Measurements from ENCODE around the gene CACNG4. TPM values are rescaled to one million over a fixed set of nuclear protein-coding genes. Genes with fewer than 3 reads are reported as not detected.

The CACNG4 gene
- total RNA-seq, 1 donor from 2014 or later = not detected

- FAIRE-seq = no peak
- TF ChIP-seq, protein P1, sequence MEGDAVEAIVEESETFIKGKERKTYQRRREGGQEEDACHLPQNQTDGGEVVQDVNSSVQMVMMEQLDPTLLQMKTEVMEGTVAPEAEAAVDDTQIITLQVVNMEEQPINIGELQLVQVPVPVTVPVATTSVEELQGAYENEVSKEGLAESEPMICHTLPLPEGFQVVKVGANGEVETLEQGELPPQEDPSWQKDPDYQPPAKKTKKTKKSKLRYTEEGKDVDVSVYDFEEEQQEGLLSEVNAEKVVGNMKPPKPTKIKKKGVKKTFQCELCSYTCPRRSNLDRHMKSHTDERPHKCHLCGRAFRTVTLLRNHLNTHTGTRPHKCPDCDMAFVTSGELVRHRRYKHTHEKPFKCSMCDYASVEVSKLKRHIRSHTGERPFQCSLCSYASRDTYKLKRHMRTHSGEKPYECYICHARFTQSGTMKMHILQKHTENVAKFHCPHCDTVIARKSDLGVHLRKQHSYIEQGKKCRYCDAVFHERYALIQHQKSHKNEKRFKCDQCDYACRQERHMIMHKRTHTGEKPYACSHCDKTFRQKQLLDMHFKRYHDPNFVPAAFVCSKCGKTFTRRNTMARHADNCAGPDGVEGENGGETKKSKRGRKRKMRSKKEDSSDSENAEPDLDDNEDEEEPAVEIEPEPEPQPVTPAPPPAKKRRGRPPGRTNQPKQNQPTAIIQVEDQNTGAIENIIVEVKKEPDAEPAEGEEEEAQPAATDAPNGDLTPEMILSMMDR (IDR thresholded peaks at IDR 0.05; ENCODE audit: insufficient read depth, low read length, severe bottlenecking) = no peak
- DNase-seq (ENCODE audit: low read depth) = no peak
- Histone ChIP-seq H3K36me3 (ENCODE audit: control insufficient read depth, insufficient read depth, low read length) (no peaks in the 10 kb centered on the region), H3K4me3 (ENCODE audit: low read depth, low read length) (no peak overlapping the region), H3K27me3 (ENCODE audit: control insufficient read depth, insufficient read depth, low read length) (no peaks in the 10 kb centered on the region)
Observed at GRCh38 chr17:66952681-66953629, 11.6 kb upstream of the CACNG4 start.

GRCh38 chr17:66953630-66954020 is 10.9 kb upstream of the CACNG4 start:
- FAIRE-seq (no peak), DNase-seq (ENCODE audit: low read depth) (no peak)
- H3K27me3 ChIP-seq (ENCODE audit: control insufficient read depth, insufficient read depth, low read length) = no peaks in the 10 kb centered on the region
- H3K36me3 ChIP-seq (ENCODE audit: control insufficient read depth, insufficient read depth, low read length) = no peaks in the 10 kb centered on the region
- TF ChIP-seq, protein P1 (IDR thresholded peaks at IDR 0.05; ENCODE audit: insufficient read depth, low read length, severe bottlenecking) = no peak
- H3K4me3 ChIP-seq (ENCODE audit: low read depth, low read length) = no peak overlapping the region

GRCh38 chr17:66954632-66955031 is 9.9 kb upstream of the CACNG4 start:
- Histone ChIP-seq H3K4me3 (ENCODE audit: low read depth, low read length) (no peak overlapping the region), H3K36me3 (ENCODE audit: control insufficient read depth, insufficient read depth, low read length) (no peaks in the 10 kb centered on the region), H3K27me3 (ENCODE audit: control insufficient read depth, insufficient read depth, low read length) (no peaks in the 10 kb centered on the region)
- FAIRE-seq (no peak), DNase-seq (ENCODE audit: low read depth) (no peak)
- TF ChIP-seq, protein P1 (IDR thresholded peaks at IDR 0.05; ENCODE audit: insufficient read depth, low read length, severe bottlenecking) = no peak

DNA sequence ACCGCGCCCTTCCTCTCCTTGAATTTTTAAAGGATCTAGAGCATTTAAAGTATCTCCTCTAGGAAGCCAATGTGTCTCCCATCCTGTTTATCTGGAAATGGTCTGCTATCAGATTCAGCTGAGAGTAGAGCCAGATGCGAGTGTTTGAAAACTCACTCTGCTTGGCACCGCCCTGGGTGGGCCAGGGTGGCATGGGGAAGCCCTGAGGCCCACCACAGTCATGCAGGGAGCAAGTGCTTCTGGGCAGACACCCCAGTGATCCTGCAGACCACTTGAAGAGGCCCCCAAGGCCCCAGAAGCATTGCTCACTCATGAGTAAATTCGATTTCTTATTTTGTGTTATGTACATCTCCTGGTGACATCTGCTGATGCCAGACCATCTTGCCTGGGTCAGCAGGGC is 8.7 kb upstream of the CACNG4 start:
- DNase-seq (ENCODE audit: low read depth) (no peak), FAIRE-seq (no peak)
- TF ChIP-seq, protein P1 (IDR thresholded peaks at IDR 0.05; ENCODE audit: insufficient read depth, low read length, severe bottlenecking) = no peak
- H3K4me3 ChIP-seq (ENCODE audit: low read depth, low read length) = no peak overlapping the region
- H3K36me3 ChIP-seq (ENCODE audit: control insufficient read depth, insufficient read depth, low read length) = no peaks in the 10 kb centered on the region
- no peaks in the 10 kb centered on the region for H3K27me3 ChIP-seq (ENCODE audit: control insufficient read depth, insufficient read depth, low read length)

DNA sequence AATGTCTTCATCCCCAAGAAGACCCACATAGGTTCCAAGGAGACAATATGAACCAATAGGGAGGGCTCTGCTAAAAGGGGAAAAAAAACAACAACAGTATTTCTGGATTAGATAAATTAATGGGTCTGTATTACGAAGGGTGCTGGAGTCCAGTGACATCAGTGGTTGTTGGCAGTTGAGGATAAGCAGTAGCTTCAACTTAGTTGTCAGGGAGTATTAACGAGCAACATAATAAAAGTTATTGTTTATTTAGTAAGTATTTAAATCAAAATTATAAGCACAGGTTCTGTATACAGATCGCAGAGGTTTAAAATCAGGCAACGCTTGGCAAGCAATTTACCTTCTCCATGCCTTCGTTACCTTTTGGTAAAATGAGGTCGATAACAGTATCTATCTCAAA is 7.6 kb upstream of the CACNG4 start:
- H3K27me3 ChIP-seq (ENCODE audit: control insufficient read depth, insufficient read depth, low read length) = no peaks in the 10 kb centered on the region
- TF ChIP-seq, protein P1 (IDR thresholded peaks at IDR 0.05; ENCODE audit: insufficient read depth, low read length, severe bottlenecking) = no peak
- no peak for FAIRE-seq

More for the DNA sequence above, 7.6 kb upstream of the CACNG4 start:
- no peak overlapping the region for H3K4me3 ChIP-seq (ENCODE audit: low read depth, low read length)
- no peak for DNase-seq (ENCODE audit: low read depth)
- H3K36me3 ChIP-seq (ENCODE audit: control insufficient read depth, insufficient read depth, low read length) = no peaks in the 10 kb centered on the region
